GM12872 (cell line): ENCODE data around the gene MFF.
"Not testable (repeated sequence)": the region's sequence is repeated elsewhere in the genome, so short reads cannot be mapped to it uniquely, and the experiment has no call there.

Experiments used
- TF ChIP-seq, protein P1 (sequence below): IDR thresholded peaks from 3 replicates; pipeline ENCODE4 v1.5.1; 2011; ENCODE audit warnings: low read depth, mild to moderate bottlenecking, low read length, moderate library complexity; ENCODE audit not compliant: insufficient read depth

The MFF gene

DNA sequence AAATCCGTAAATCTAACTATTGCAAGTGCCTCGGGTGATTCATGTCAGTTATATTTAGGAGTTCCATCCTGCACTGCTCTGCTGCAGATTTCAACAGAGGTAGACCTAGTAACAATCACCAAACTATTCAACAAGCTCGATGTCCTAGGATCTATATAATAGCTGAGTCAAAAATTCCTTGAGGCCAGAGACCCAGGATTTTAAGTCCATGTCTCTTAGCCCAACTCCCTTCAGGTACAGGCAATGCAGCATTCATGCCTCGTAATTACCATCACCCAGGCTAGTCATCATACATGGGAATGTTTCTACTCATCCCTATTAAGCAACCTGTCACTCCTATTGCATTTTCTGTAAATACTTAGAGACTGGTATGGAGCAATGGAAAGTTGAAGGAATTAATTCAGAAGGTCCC is 53.3 kb downstream of the MFF start:
- TF ChIP-seq, protein P1, sequence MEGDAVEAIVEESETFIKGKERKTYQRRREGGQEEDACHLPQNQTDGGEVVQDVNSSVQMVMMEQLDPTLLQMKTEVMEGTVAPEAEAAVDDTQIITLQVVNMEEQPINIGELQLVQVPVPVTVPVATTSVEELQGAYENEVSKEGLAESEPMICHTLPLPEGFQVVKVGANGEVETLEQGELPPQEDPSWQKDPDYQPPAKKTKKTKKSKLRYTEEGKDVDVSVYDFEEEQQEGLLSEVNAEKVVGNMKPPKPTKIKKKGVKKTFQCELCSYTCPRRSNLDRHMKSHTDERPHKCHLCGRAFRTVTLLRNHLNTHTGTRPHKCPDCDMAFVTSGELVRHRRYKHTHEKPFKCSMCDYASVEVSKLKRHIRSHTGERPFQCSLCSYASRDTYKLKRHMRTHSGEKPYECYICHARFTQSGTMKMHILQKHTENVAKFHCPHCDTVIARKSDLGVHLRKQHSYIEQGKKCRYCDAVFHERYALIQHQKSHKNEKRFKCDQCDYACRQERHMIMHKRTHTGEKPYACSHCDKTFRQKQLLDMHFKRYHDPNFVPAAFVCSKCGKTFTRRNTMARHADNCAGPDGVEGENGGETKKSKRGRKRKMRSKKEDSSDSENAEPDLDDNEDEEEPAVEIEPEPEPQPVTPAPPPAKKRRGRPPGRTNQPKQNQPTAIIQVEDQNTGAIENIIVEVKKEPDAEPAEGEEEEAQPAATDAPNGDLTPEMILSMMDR = no peak

DNA sequence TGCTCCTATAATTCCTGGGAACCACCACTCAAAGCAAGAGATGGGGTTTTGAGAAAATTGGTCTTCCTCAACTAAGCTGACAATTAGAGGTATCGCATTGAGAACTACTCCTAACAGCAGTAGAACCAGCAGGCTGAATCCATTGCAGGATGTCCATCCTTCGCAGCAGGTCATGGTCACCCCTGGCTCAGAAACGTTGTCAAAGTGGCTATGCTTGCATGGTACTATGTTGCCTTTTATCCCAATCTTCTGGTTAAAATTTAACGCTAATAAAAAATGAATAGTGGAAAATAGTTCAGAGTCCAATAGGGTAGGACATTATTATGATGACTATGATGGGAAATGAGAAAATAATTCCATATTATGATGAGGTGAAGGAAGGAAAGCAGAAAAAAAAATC is 54.0 kb downstream of the MFF start, which contains the start of gene TM4SF20:
Gene TM4SF20 (minus strand): TSS at position 212 of the 400 bp plus-strand sequence. CDS start 38 bp downstream, at position 174.
- TF ChIP-seq, protein P1 = no peak

DNA sequence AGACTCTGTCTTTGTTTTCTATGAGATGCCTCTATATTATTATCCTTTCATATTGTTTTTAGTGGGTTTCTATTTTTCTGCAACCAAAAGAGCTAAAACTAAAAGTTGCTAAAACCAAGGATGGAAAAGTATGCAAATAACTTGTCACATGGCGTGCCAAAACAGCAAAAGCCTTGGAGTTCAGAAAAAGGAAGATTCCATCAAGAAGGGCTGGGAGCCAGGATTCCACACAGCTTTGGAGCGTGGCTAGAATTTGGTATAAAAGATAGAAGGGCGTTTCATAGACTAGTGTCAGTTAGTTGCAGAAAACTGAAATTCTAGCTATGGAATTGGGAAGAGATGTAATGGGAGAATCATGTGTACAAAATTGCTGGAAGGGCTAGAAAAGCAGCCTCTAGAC is 58.6 kb downstream of the MFF start:
- TF ChIP-seq, protein P1 = no peak

DNA sequence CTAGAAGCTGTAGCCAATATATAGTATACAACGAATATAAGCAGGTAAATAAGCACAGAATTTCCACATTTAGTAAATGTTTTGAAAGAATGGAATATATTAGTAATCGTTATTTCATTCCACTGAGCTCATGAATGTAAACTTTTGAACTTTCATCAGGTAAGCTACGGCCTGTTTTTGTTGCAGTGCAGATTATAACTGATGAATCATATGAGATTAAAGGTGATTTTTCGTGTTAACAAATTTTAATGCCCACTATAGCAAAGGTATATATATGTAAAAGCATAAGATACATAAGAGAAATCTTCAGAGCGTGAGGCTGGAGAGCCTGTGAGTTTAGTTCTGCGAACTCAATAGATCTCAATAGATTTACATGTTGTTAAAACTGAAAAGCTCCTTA is 61.6 kb downstream of the MFF start:
- TF ChIP-seq, protein P1 = no peak

DNA sequence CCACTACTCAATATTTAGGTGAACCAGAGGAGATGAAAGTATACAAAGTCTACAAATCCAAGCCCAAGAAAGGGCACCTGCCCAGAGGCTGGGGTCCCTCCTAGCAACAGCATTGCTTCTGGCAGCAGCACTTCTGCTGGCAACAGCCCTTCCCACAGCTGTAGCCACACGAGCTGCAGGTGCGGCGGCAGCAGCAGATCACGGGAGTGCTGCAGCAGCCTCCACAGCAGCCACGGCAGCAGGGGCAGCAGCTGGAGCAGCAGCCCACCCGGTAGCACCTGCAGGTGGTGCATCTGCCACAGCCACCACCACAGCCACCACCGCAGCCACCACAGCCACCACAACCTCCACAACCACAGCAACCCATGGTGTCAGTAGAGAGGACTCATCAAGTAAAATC is 62.5 kb downstream of the MFF start, which contains the start of gene SCYGR1:
Gene SCYGR1 (minus strand): TSS at position 367 of the 400 bp plus-strand sequence. CDS start 0 bp downstream, at position 367.
- TF ChIP-seq, protein P1 = not testable (repeated sequence)

DNA sequence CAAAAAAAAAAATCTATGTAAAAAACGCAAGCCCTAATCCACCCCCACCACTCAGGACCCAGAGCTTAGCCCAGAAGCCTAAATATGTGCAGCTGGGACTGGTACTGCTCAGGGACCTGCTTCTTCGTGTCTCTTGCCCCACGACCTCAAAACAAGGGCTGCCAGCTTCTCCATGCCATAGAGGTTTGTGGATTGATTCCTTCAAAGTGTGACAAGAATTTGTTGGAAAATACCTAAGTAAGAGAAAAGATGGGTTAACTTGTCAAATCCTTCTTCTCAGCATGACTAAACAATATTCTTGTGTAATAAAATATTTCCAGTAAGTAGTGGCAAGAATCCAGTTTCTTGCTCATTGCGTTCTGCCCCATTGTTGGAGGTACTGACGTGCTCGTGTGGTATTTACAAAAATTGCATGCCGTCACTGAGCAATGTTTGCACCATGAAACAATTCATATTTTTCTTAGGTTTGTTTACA is 63.5 kb downstream of the MFF start:
- TF ChIP-seq, protein P1 = no peak

DNA sequence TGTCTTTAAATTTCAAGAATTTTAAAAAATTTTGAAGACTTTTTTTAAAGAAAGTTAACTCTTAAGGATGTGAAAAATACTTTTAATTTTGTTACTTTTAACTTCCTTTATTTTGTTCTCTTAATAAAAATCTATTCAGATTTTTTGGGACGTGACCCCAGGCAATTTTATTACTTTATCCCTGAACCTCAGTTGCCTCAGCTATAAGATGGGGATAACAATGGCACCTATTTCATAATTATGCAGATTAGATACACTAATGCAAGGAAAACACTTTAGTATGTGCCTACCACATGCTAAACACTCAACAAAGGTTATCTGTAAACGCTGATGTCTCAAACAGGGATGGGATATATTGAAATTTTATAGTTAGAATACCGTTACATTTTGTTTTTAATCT is 64.2 kb downstream of the MFF start:
- TF ChIP-seq, protein P1 = no peak
